LHCN-M2 (cell line): ENCODE measurements around the gene TFAP2A. TPM values are rescaled to one million over a fixed set of nuclear protein-coding genes. Genes with fewer than 3 reads are reported as not detected.

Source experiments
- DNase-seq: peaks from one replicate; pipeline ENCODE4 v3.0.0-alpha.2; 2012; ENCODE audit warnings: low read depth
- total RNA-seq: library from RNA; depleted of rRNA; stranded (reverse); fragments of >200 nt; gene quantifications from 2 replicates; pipeline ENCODE4 v1.2.3, GENCODE V29; 2014

Gene TFAP2A
- total RNA-seq, 1 experiment from 2014 or later, result 0.29 TPM

GRCh38 chr6:10399451-10399850, 15.4 kb downstream of the TFAP2A start:
- no peak for DNase-seq

DNA sequence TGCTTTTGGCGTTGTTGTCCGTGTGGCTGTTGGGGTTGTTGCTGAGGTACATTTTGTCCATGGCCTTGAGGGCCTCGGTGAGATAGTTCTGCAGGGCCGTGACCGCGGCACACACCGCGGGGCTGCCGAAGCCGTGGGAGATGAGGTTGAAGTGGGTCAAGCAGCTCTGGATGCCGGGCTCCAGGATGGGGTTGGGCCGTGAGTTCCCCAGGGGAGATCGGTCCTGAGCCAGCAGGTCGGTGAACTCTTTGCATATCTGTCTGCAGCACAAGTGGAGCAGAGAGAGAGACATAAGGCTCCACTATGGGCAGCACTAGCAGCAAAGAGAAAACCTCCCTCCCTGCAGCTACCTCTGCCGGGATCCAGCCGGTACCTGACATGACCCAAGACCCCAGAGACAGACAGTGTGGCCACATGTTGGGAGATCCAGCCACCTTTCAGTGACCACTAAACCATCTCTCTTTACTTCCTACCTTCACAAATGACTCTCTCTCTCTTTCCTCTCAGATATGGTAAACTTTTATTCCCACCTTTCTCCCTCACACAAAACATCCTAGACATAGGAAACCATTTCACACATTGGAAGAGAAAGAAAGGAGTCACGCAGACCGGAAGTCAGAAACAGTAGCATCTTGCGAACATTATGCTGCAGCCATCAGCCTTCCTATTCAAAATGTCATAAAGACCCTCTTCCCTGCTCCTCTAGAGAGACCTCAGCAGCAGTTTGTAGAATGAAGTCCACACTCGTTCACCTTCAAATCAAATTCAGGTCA, 16.2 kb downstream of the TFAP2A start:
- no peak for DNase-seq

DNA sequence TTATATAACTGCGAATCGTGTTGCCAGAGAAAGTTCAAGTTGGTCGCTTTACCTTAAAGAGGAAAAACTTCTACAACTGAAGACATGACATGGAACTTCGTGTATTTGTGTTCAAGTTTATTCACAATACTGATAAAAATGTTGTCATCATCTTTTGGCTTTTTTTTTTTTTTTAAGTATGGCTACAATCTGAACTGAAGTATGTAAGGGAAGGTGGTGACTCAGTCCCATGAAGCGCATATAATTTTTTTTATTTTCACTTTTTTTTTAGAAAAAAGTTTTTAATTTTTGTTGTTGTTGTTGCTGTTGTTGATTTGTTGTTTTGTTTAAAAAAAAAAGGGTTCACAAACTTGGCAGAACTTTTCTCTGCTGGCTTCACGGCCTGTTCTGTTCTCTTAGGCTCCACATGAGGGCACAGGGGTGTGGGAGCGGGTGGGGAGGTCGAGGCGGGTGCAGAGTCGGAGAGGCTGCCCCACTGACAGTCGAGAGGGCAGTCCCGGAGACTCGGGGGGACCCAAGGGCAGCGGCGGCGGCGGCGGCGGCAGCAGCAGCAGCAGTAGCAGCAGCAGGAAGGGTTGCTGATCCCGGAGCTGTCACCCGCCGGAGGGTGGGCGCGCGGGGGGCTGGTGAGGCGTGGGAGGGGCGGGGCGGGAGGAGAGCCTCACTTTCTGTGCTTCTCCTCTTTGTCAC, 17.0 kb downstream of the TFAP2A start:
- DNase-seq, result no peak

GRCh38 chr6:10396785-10397184, 18.1 kb downstream of the TFAP2A start:
- no peak for DNase-seq

- no peak for DNase-seq
Measured at GRCh38 chr6:10395704-10396546, 18.9 kb downstream of the TFAP2A start.

- no peak for DNase-seq
Measured at GRCh38 chr6:10395171-10395703, 19.6 kb downstream of the TFAP2A start.

GRCh38 chr6:10393544-10394225, 21.2 kb downstream of the TFAP2A start:
- DNase-seq, result no peak

DNA sequence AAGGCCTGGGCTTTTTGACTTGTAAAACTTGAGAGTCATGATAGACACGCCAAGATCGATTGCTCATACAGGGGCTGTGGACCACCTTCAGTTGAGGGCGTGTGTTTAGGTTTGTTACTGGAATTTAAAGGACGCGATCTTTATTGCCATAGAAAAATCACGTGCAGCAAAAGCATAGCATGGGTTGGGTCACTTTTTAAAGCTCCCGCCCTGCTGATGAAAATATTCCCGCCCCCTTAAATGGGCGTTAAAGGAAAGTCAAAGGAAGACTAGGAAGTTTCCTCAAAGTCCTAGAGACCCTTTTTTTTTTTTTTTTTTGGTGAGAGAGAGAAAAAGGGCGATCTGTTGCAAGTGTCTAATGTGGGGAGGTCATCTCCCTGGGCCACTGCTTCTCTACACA, 23.1 kb downstream of the TFAP2A start:
- no peak for DNase-seq

DNA sequence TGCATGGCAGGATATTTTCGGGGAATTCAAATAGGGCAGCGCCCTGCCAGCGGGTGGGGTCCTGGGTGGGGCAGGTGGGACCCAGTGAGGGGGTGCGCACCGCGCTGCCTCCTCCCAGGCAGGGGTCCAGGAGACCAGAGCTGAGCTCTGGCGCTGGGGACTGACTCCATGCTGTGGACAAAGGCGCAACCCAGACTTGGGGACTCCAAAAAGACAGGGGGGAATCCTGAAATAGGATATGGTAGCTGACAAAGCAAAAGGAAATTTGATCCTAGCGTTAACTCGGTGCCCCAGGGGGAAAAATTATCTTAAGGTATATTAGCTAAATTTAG, 23.6 kb downstream of the TFAP2A start:
- DNase-seq, result no peak

DNA sequence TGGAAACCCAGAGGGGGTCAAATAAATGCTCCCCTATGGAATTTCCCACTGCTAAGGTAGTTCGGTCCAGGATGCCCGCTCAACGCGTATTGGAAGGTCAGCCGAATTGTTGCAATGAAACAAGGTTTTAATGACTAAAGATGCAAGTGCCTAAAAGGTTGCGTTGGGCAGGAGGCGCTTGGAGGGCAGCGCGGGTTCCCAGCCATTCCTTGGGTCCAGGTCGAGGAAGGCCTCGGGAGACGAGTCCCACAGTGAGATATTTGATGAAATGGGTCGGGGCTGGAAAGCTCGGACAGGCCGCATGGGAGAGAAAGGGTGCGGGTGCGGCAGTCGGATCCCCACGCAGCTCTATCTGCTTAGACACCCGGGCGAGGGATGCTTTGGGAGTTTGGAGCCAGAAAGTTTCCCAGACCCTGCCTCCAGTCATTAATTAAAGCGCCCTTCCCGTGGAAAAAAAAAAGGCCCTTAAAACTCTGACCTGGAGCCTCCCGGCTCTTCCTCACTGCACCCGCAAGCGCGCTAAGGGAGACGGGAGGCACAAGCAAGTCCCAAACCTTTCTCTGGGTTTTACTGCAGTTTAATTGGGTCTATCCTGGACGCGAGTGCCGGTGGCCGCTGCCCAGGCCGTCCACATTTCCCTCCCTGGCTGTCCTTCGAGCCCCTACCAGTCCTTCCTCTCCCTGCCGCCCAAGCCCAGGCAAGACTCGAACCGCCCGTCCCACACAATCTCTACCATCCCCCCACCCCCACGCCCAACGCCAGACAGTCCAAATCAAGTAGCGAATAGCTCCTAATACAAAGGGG, 24.2 kb downstream of the TFAP2A start:
- no peak for DNase-seq

- DNase-seq, result no peak
Measured at GRCh38 chr6:10389739-10390494, 25.0 kb downstream of the TFAP2A start.

GRCh38 chr6:10386756-10387654, 27.9 kb downstream of the TFAP2A start:
- DNase-seq, result no peak

DNA sequence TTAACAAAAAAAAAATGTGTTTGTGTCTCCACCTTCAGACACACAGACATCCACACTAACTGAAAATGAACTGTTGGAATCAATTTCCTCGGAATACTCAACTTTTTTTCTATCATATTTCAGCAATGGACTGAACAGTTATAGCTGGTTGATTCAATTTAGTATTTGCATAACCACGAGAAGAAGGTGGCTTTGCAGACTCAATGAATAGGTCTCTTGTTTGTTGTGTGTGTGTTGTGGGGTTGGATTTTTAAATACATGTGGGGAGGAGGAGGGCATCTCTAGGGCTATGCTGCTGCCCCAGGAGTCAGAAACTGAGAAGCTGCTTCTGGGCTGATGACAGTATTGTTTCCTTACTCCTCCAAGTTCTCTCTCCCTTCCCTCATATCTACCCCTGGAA, 28.7 kb downstream of the TFAP2A start:
- DNase-seq, result no peak

DNA sequence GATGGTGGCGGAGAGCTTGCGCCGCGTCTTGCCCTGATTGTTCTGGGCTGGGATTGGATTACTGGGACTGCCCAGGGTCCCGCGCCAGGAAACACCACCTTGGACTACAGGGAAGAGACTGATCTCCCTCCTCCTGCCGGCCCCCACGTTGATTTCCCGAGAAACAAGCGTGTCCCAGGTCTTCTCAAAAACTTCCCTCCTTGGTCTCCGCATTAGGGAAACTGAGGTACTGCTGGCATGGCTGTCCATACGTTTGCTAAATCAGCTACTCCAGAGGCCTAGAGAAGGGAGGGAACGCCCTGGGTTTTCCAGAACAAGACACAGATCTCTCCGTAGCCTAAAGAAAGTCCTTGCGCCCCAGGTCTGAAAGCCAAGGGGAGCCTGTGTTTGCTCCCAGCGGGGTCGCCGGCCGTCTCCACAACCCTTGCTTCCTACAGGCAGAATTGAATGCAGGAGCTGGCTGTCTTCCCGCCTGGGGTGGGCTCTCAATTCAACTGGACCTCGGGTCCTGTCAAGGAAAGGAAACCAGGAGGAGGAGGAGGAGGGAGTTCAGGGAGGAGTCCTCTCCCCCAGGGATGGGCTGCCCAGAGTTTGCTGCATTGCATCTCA, 29.2 kb downstream of the TFAP2A start:
- no peak for DNase-seq

DNA sequence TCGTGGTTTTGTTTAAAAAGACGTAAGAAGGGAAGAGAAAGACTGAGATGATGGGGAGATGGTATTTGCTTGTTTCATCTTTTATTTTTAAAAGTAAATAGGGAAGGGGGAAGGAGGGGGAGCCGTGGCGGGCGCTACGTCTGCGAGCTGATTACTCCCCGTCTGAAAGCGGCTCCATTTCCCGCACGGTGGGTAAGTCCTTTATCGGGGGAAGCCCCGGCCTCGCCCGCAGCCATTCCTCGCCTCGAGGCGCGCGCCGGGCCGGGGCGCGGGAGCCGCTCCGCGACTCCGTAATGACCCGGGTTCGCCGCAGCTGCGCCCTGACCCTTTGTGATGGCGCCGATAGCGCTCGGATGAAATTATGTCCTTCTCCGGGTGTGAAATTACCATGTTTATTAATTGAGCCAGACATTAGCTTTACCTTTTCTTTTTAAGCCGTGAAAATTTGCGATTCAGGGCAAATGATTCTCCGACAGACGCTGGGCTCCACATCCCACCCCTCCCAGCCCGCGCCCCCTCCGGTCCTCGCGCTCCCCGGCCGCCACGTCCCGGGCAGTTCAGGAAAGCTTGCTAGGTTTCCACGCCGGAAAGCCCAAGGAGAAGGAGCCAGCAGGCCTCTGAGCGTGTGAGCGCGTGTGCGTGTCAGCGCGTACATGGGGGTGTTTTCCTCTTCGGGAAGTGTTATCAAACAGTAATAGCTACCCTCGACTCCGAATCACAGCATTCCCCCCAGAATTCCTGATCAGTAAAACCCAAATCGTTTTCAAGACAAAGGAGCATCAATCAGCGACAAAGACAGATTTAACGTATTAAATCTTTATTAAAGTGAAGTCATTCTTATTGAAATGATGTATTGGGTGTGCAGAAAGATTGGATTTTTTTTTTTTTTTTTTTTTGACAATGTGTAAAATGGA, 30.0 kb downstream of the TFAP2A start:
- DNase-seq, result no peak

GRCh38 chr6:10384091-10384609, 30.7 kb downstream of the TFAP2A start:
- DNase-seq, result no peak
